PC-9 (cell line): ENCODE measurements around the gene TENT5C.

Experiments
- EZH2 ChIP-seq: fragments of 200-600 bp; sonication (generic); IDR thresholded peaks from 2 replicates; pipeline ENCODE4 v1.8.0; 2017; ENCODE audit warnings: antibody characterized with exemption, low read depth
- TF ChIP-seq, protein P1 (sequence below): fragments of 200-600 bp; sonication (generic); conservative IDR thresholded peaks from 2 replicates; pipeline ENCODE4 v1.6.1; 2017; ENCODE audit warnings: mixed run types, antibody characterized with exemption, mild to moderate bottlenecking, moderate library complexity

DNA sequence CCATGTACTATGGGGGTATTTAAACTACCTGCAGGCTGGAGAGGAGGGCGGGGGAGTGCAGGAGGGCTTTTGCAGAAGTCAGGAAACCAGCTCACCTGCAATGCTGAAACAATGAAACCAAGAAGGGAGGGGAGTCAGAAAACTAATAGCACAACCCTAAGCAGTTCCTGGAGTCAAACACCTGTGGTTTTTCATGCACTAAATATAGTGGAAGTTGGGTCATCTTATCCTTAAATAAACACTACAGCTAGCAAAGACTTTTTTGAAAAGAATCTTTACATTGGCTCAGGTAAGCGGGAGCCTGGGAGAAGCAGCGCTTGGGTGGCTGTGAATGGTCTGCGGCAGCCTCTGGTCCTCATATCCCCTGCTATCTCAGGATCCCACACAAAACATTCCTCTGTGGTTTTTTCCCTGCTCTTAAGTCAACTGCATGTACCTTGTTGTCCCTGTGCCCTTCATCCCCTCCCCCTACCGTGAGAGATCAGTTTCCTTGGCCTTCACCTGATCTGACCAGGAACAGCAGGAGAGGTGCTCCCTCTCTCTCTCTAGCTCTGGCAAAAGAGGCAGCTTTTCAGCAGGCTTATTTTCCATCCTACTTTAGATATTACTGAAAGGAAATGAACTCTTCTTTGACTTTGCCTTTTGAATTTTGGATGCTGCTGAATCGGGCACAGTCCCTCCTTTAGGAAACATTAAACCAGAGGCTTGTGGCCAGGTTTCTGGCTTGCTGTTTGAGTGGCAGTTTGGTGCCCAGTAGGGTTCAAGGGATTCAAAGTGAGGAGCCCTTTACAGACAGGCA lies 26.6 kb downstream of the TENT5C start:
- TF ChIP-seq, protein P1, sequence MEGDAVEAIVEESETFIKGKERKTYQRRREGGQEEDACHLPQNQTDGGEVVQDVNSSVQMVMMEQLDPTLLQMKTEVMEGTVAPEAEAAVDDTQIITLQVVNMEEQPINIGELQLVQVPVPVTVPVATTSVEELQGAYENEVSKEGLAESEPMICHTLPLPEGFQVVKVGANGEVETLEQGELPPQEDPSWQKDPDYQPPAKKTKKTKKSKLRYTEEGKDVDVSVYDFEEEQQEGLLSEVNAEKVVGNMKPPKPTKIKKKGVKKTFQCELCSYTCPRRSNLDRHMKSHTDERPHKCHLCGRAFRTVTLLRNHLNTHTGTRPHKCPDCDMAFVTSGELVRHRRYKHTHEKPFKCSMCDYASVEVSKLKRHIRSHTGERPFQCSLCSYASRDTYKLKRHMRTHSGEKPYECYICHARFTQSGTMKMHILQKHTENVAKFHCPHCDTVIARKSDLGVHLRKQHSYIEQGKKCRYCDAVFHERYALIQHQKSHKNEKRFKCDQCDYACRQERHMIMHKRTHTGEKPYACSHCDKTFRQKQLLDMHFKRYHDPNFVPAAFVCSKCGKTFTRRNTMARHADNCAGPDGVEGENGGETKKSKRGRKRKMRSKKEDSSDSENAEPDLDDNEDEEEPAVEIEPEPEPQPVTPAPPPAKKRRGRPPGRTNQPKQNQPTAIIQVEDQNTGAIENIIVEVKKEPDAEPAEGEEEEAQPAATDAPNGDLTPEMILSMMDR, result no peak
- no peak for TF ChIP-seq EZH2
